B cell (primary cell): ENCODE results near the gene RICTOR.

Experiments used
- EZH2 ChIP-seq: IDR thresholded peaks from 2 replicates; pipeline ENCODE4 v1.6.1; 2012; ENCODE audit warnings: borderline replicate concordance, low read depth, mild to moderate bottlenecking, moderate library complexity, low read length; ENCODE audit not compliant: insufficient read depth, poor library complexity, severe bottlenecking
- TF ChIP-seq, protein P1 (sequence below): fragments of 200-600 bp; IDR thresholded peaks from one replicate; pipeline ENCODE4 v1.8.0; 2022; ENCODE audit warnings: antibody characterized with exemption, mild to moderate bottlenecking

DNA sequence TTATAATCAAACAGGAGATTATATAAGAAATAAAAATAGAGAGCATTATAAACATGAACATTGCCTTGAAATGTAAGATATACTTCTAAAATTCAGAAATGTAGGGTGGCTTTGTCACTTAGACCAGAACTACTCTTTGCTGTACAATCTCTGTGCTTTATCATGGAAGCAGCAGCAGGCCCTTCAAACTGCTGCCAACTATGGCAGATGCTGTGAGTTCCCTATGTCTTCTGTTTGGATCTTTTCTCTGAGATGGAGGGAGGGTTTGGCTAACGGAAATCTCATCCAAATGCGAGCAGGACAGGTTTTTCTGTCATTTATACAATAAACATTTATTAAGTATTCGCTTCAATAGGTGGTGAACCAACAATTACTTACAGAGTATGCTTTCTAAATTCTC lies 34.8 kb upstream of the RICTOR start:
- TF ChIP-seq, protein P1, sequence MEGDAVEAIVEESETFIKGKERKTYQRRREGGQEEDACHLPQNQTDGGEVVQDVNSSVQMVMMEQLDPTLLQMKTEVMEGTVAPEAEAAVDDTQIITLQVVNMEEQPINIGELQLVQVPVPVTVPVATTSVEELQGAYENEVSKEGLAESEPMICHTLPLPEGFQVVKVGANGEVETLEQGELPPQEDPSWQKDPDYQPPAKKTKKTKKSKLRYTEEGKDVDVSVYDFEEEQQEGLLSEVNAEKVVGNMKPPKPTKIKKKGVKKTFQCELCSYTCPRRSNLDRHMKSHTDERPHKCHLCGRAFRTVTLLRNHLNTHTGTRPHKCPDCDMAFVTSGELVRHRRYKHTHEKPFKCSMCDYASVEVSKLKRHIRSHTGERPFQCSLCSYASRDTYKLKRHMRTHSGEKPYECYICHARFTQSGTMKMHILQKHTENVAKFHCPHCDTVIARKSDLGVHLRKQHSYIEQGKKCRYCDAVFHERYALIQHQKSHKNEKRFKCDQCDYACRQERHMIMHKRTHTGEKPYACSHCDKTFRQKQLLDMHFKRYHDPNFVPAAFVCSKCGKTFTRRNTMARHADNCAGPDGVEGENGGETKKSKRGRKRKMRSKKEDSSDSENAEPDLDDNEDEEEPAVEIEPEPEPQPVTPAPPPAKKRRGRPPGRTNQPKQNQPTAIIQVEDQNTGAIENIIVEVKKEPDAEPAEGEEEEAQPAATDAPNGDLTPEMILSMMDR: no peak
- TF ChIP-seq EZH2: no peak
